HCT116 (cell line): Measurements from ENCODE around the gene NUDC.

Experiments
- POLR2AphosphoS5 ChIP-seq: IDR thresholded peaks from 2 replicates; pipeline ENCODE4 v1.6.1; 2011; ENCODE audit warnings: mild to moderate bottlenecking, low read depth, low read length, moderate library complexity
- TF ChIP-seq, protein P1 (sequence below), 3 experiments: fragments of 200-600 bp in 1 of 3; sonication (generic) in 1 of 3; IDR thresholded peaks in 2 of 3; conservative IDR thresholded peaks in 1 of 3; 2 replicates each; pipeline ENCODE4 v1.5.1; 2012 to 2017; ENCODE audit warnings: low read depth in 2 of 3, low read length in 2 of 3, antibody characterized with exemption in 1 of 3, borderline replicate concordance in 1 of 3, control low read depth in 1 of 3, mild to moderate bottlenecking in 1 of 3, mixed read lengths in 1 of 3, mixed run types in 1 of 3, moderate library complexity in 1 of 3; ENCODE audit not compliant: insufficient read depth in 1 of 3

DNA sequence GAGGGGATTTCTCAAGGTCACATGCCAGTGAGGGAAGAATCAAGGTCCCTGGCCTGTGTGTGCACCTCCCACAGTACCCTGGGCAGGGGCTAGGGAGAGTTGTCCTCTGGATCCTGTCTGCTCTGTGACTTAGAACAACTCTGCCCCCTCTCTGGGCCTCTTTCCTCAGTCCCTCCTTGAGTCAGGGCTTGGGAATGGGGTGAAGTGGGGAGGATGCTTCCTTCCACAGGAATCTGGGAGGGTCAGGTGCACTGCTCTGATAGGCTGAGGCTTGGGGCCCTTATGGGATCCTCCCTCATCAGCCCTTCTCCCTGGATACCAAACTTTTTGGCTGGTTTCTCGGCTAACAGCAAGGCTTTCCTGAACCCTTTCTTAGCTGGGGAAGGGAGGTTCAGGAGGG, 74.5 kb downstream of the NUDC start:
- TF ChIP-seq, protein P1, sequence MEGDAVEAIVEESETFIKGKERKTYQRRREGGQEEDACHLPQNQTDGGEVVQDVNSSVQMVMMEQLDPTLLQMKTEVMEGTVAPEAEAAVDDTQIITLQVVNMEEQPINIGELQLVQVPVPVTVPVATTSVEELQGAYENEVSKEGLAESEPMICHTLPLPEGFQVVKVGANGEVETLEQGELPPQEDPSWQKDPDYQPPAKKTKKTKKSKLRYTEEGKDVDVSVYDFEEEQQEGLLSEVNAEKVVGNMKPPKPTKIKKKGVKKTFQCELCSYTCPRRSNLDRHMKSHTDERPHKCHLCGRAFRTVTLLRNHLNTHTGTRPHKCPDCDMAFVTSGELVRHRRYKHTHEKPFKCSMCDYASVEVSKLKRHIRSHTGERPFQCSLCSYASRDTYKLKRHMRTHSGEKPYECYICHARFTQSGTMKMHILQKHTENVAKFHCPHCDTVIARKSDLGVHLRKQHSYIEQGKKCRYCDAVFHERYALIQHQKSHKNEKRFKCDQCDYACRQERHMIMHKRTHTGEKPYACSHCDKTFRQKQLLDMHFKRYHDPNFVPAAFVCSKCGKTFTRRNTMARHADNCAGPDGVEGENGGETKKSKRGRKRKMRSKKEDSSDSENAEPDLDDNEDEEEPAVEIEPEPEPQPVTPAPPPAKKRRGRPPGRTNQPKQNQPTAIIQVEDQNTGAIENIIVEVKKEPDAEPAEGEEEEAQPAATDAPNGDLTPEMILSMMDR (IDR thresholded peaks at IDR 0.05 in 2 of 3, conservative IDR thresholded peaks at IDR 0.05 in 1 of 3; ENCODE audit: borderline replicate concordance in 1 of 3, insufficient read depth in 1 of 3, low read depth in 2 of 3, low read length in 2 of 3) = no peak
- no peak; the same call in 1 of the 2 replicates for TF ChIP-seq POLR2AphosphoS5
